Uterus (tissue), 4 donors: ENCODE data around the gene C1QTNF6. TPM values are rescaled to one million over a fixed set of nuclear protein-coding genes. Genes with fewer than 3 reads are reported as not detected.

Source experiments
- DNase-seq, 2 donors: peaks; one replicate each; pipeline ENCODE4 v3.0.0-alpha.2; 2019 to 2020
- H3K27ac ChIP-seq, 2 donors: fragments of 200-600 bp; sonication (generic); 1 replicate in 1 of 2; 2 replicates in 1 of 2; pipeline ENCODE4 v1.5.1; 2016 to 2018
- H3K27me3 ChIP-seq, 2 donors: fragments of 200-600 bp; sonication (generic); one replicate each; pipeline ENCODE4 v1.5.1; 2018 to 2019; ENCODE audit warnings: control low read depth in 1 of 2
- H3K36me3 ChIP-seq, 2 donors: fragments of 200-600 bp; sonication (generic); one replicate each; pipeline ENCODE4 v1.5.1; 2019; ENCODE audit warnings: control low read depth in 1 of 2
- H3K4me1 ChIP-seq, 2 donors: fragments of 200-600 bp; sonication (generic); one replicate each; pipeline ENCODE4 v1.5.1; 2018 to 2019; ENCODE audit warnings: control low read depth in 1 of 2
- H3K4me3 ChIP-seq, 2 donors: fragments of 200-600 bp; sonication (generic); 1 replicate in 1 of 2; 2 replicates in 1 of 2; pipeline ENCODE4 v1.5.1; 2018 to 2019; ENCODE audit warnings: mild to moderate bottlenecking in 1 of 2
- H3K9me3 ChIP-seq, 2 donors: fragments of 200-600 bp; sonication (generic); one replicate each; pipeline ENCODE4 v1.5.1; 2019; ENCODE audit warnings: control low read depth in 1 of 2
- CTCF ChIP-seq, 4 experiments: fragments of 200-600 bp in 2 of 4; fragments of 450-650 bp in 2 of 4; sonication (generic) in 2 of 4; IDR thresholded peaks; one replicate each; pipeline ENCODE4 v1.5.1; 2016 to 2019; ENCODE audit warnings: antibody characterized with exemption in 4 of 4, mild to moderate bottlenecking in 2 of 4, moderate library complexity in 1 of 4
- POLR2A ChIP-seq, 2 donors: fragments of 450-650 bp; IDR thresholded peaks; one replicate each; pipeline ENCODE4 v1.6.1; 2016; ENCODE audit warnings: antibody characterized with exemption in 2 of 2, mild to moderate bottlenecking in 1 of 2, moderate library complexity in 1 of 2
- intact Hi-C: fragments of 100-400 bp; cut with DNase I; formaldehyde crosslinking; loops from one replicate; pipeline ENCODE4 v1.15.1; 2023; ENCODE audit warnings: low total_unique reads
- total RNA-seq, 4 donors: library from RNA; depleted of rRNA in 3 of 4; stranded (reverse); fragments of >200 nt in 3 of 4; gene quantifications; one replicate each; pipeline versions ENCODE4 v1.1.0 to v1.2.4, GENCODE V29; 2014 to 2023
- donor health status: DM: yes; HTN: yes; CAD: no.

The C1QTNF6 gene
- total RNA-seq, 4 donors from 2014 or later, result 0.29 to 16.0 (median 3.1) TPM

DNA sequence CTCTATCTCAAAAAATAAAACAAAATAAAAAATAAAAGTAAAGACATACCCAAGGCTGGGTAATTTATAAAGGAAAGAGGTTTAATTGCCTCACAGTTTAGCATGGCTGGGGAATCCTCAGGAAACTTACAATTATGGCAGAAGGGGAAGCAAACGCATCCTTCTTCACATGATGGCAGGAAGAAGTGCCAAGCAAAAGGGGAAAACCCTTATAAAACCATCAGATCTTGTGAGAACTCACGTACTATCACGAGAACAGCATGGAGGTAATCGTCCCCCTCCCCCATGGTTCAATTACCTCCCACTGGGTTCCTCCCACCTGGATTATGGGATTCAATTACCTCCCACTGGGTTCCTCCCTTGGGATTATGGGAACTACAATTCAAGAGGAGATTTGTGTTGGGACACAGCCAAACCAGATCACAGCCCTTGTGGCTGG lies 32.5 kb upstream of the C1QTNF6 start:
- H3K36me3 ChIP-seq, result no peaks in the 10 kb centered on the region
- H3K4me1 ChIP-seq, result no peaks in the 10 kb centered on the region
- no peaks in the 10 kb centered on the region for H3K9me3 ChIP-seq
- no peak for TF ChIP-seq POLR2A (IDR thresholded peaks at IDR 0.05)
- no peak for TF ChIP-seq CTCF (IDR thresholded peaks at IDR 0.05)
- intact Hi-C loops, result no loop called here
- no peaks in the 10 kb centered on the region for H3K27me3 ChIP-seq
- H3K27ac ChIP-seq, result no peak overlapping the region
- no peak overlapping the region for H3K4me3 ChIP-seq
- no peak for DNase-seq

DNA sequence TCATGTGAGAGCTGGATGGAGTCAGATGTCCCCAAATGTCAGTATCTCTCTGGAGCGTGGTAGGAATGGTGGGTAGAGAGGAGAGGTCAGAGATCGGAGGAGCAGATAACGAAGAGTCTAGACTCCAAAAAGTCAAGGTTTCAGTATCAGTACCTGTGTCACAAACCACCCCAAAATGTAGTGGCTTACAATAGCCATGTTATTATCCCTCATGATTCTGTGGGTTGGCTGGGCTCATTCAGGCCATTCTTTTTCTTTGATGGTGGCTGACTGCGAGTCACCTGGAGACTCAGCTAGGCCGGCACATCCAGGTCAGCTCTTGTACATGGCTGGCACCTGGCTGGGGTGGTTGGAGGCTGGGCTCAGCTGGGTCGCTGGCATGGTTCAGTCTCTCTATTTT lies 31.5 kb upstream of the C1QTNF6 start:
- Histone ChIP-seq H3K27me3 (no peaks in the 10 kb centered on the region), H3K9me3 (no peaks in the 10 kb centered on the region), H3K4me3 (no peak overlapping the region), H3K36me3 (no peaks in the 10 kb centered on the region), H3K4me1 (no peaks in the 10 kb centered on the region), H3K27ac (no peak overlapping the region)
- no peak for TF ChIP-seq CTCF (IDR thresholded peaks at IDR 0.05)
- no peak for TF ChIP-seq POLR2A (IDR thresholded peaks at IDR 0.05)
- DNase-seq, result no peak
- intact Hi-C loops, result no loop called here

DNA sequence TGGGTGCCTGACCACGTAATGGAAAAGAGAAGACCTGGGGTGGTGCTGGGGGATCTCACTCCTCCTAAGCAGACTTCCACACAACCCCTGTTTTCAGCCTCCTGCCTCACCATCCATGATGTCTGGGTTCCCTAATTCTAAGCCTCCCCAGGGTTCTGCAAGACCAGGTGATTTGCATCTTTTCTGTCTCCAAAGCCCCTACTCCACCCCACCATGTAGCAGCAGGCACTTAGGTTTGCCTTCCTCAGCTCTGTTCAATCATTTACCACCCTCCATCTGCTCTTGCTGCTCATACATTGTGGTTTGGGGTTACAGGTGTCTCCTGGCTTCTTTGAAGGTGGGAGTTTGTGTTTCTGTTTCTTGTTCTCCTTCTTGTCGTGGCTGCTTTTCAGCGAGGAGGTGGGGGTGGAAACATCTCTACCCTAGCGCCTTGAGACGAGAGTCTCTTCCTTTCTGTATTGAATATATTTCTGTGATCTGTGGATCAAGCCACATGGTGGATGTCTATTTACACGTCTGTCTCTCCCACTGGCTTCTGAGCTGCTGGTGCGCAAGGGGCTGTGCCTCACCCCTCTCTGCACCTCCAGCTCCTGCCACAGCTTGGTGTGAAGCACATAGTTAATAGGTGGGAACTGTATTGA lies 30.8 kb upstream of the C1QTNF6 start:
- H3K9me3 ChIP-seq, result no peaks in the 10 kb centered on the region
- H3K4me1 ChIP-seq, result no peaks in the 10 kb centered on the region
- no peaks in the 10 kb centered on the region for H3K27me3 ChIP-seq
- no peak overlapping the region for H3K27ac ChIP-seq
- H3K4me3 ChIP-seq, result no peak overlapping the region
- no peaks in the 10 kb centered on the region for H3K36me3 ChIP-seq
- no peak for TF ChIP-seq POLR2A (IDR thresholded peaks at IDR 0.05)
- TF ChIP-seq CTCF (IDR thresholded peaks at IDR 0.05), result no peak
- intact Hi-C loops, result no loop called here
- DNase-seq, result no peak

- Histone ChIP-seq H3K9me3 (no peaks in the 10 kb centered on the region), H3K4me3 (no peak overlapping the region), H3K27ac (no peak overlapping the region), H3K4me1 (no peaks in the 10 kb centered on the region), H3K36me3 (no peaks in the 10 kb centered on the region), H3K27me3 (no peaks in the 10 kb centered on the region)
- DNase-seq, result no peak
- intact Hi-C loops, result no loop called here
- no peak for TF ChIP-seq CTCF (IDR thresholded peaks at IDR 0.05)
- no peak for TF ChIP-seq POLR2A (IDR thresholded peaks at IDR 0.05)
Measured at GRCh38 chr22:37218399-37218770, 30.3 kb upstream of the C1QTNF6 start.

DNA sequence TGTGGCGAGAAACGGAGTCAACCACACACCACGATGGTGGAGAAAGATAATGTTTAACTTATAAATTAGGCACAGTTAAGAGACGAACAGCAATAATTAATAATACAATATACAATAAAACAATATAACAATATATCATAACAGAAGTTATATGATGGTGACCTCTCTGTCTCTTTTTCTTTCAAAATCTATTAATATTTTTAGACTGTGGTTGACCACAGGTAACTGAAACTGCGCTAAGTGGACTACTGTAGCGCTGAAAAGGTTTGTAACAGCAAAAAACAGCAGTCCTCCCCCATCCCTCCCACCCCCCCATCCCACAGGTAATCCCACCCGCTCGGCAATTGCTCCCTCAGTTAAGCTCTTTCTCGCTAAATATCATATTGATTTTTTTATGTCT lies 27.8 kb upstream of the C1QTNF6 start:
- H3K27me3 ChIP-seq, result no peaks in the 10 kb centered on the region
- DNase-seq, result no peak
- H3K4me1 ChIP-seq, result no peaks in the 10 kb centered on the region
- intact Hi-C loops, result no loop called here
- H3K9me3 ChIP-seq, result no peaks in the 10 kb centered on the region
- H3K27ac ChIP-seq, result no peak overlapping the region
- H3K4me3 ChIP-seq, result no peak overlapping the region
- no peak for TF ChIP-seq POLR2A (IDR thresholded peaks at IDR 0.05)
- no peak for TF ChIP-seq CTCF (IDR thresholded peaks at IDR 0.05)
- no peaks in the 10 kb centered on the region for H3K36me3 ChIP-seq
